Gastroesophageal sphincter (tissue), 3 donors: ENCODE measurements around the gene NAALAD2.

ENCODE experiments used
- CTCF ChIP-seq, 4 experiments: fragments of 200-600 bp in 2 of 4; fragments of 450-650 bp in 2 of 4; sonication (generic) in 1 of 4; IDR thresholded peaks; one replicate each; pipeline ENCODE4 v1.5.1; 2017 to 2019; ENCODE audit warnings: antibody characterized with exemption in 4 of 4, mild to moderate bottlenecking in 2 of 4, moderate library complexity in 2 of 4
- POLR2A ChIP-seq, 2 donors: fragments of 450-650 bp; IDR thresholded peaks; one replicate each; pipeline ENCODE4 v1.6.1; 2017; ENCODE audit warnings: antibody characterized with exemption in 2 of 2, mild to moderate bottlenecking in 2 of 2, moderate library complexity in 1 of 2

- TF ChIP-seq CTCF (IDR thresholded peaks at IDR 0.05) (no peak), POLR2A (IDR thresholded peaks at IDR 0.05) (no peak)
These were observed 87.5 kb downstream of the NAALAD2 start for GRCh38 chr11:90221803-90222458.
